Stomach smooth muscle (tissue), 2 donors: ENCODE data around the gene RTN4.

Experiments
- H3K27ac ChIP-seq: one replicate; pipeline ENCODE4 v1.7.0; 2013; ENCODE audit warnings: mild to moderate bottlenecking, low read length, inconsistent platforms
- H3K27me3 ChIP-seq, 2 donors: one replicate each; pipeline ENCODE4 v1.7.0; 2013; ENCODE audit warnings: low read length in 2 of 2; ENCODE audit not compliant: insufficient read depth in 2 of 2, control insufficient read depth in 1 of 2
- H3K36me3 ChIP-seq, 2 donors: one replicate each; pipeline ENCODE4 v1.7.0; 2013; ENCODE audit warnings: low read length in 2 of 2; ENCODE audit not compliant: control insufficient read depth in 2 of 2, insufficient read depth in 2 of 2
- H3K4me1 ChIP-seq: one replicate; pipeline ENCODE4 v1.7.0; 2013; ENCODE audit warnings: low read length; ENCODE audit not compliant: control insufficient read depth, insufficient read depth
- H3K4me3 ChIP-seq, 2 donors: one replicate each; pipeline ENCODE4 v1.7.0; 2013; ENCODE audit warnings: low read length in 2 of 2
- H3K9ac ChIP-seq, 2 donors: one replicate each; pipeline ENCODE4 v1.7.0; 2013; ENCODE audit warnings: low read length in 2 of 2, mild to moderate bottlenecking in 1 of 2
- H3K9me3 ChIP-seq, 2 donors: one replicate each; pipeline ENCODE4 v1.7.0; 2013; ENCODE audit warnings: low read length in 2 of 2; ENCODE audit not compliant: control insufficient read depth in 2 of 2
- donor health status: healthy.
- donor health status: Pancreatic carcinoma.

Gene RTN4

DNA sequence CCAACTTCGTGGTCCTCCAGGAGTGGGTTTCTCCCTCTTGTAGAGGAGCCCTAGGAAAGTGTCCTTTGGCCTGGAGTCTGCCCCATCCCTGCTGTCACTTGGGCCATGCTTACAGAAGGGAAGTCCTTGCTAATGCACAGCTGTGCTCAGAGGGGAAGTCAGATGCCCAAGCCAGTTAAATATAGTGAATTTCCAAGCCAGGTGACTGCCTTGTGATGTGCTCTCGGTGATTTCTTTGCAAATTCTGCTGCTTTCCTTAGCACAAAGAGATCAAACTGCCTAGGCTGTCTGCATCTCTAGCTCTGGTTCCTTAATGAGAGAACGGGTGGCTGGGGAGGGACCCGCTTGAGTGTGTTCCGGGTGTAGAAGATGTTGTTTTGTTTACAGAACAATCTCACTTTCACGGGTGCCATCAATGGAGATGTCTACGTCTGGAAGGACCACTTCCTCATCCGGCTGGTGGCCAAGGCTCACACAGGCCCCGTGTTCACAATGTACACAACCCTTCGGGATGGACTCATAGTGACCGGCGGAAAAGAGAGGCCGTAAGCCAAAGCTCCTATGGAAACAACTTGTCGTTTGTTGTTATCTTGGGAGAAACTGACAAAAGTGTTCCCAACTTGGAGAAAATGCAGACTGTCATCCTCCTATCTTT lies 91.4 kb downstream of the RTN4 start:
- Histone ChIP-seq H3K27me3 (no peaks in the 10 kb centered on the region), H3K9ac (no peak overlapping the region), H3K27ac (no peak overlapping the region), H3K4me1 (peaks cover 2% of the 10 kb centered on the region), H3K9me3 (no peaks in the 10 kb centered on the region), H3K36me3 (no peaks in the 10 kb centered on the region), H3K4me3 (no peak overlapping the region)

DNA sequence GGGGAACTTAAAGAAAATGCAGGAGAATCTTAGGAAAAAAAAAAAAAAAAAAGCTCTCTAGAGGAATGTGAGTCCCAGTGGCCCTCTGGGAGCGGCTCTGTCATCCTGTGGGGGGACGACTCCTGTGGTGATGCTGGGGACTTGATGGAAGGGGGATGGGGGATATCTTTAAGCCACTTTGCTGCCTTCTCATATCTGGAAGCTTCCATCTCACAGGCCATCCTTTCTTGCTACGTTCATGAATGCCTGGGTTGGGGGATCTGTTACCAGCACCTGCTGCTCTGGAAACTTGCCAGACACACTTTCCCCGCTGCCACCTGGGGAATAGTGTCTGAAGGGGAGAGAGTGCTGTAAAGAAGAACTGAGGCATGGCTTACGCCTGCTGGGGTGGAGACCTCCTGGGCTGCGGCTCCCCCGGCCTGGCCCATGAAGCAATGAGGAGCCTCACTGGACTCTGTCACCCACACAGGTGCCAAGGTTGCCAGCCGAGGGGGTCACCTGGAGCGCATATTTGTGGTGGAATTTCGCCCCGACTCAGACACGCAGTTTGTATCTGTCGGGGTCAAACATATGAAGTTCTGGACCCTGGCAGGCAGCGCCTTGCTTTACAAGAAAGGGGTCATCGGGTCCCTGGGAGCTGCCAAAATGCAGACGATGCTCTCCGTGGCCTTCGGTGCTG lies 92.8 kb downstream of the RTN4 start:
- H3K36me3 ChIP-seq = no peaks in the 10 kb centered on the region
- H3K9ac ChIP-seq = no peak overlapping the region
- no peak overlapping the region for H3K4me3 ChIP-seq
- H3K4me1 ChIP-seq = peaks cover 2% of the 10 kb centered on the region
- H3K27ac ChIP-seq = no peak overlapping the region
- no peaks in the 10 kb centered on the region for H3K9me3 ChIP-seq
- no peaks in the 10 kb centered on the region for H3K27me3 ChIP-seq

DNA sequence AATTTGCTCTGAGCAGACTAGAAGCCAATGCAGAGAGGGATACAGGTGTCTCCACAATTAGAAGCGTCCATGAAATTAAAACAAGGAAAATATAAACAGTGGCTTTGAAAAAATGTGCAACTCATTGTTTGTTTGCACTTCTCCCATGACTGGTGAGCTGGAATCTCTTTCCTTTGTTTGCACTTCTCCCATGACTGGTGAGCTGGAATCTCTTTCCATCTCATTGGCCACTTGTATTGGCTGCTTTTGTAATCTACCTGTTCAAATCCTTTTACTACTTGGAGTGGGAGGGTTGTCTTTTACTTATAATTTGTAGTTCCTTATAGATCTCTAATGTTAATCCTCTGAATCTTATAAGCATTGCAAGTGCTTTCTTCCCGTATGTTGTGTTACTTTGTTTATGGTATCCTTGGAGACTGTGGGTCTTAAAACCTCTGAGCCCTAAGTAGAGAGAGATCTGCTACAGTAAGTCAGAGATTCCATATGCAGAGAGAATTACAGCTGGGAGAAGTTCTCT lies 94.1 kb downstream of the RTN4 start:
- H3K9me3 ChIP-seq = no peaks in the 10 kb centered on the region
- H3K36me3 ChIP-seq = no peaks in the 10 kb centered on the region
- H3K27me3 ChIP-seq = no peaks in the 10 kb centered on the region
- H3K9ac ChIP-seq = no peak overlapping the region
- H3K4me1 ChIP-seq = peaks cover 2% of the 10 kb centered on the region
- no peak overlapping the region for H3K4me3 ChIP-seq
- H3K27ac ChIP-seq = no peak overlapping the region

DNA sequence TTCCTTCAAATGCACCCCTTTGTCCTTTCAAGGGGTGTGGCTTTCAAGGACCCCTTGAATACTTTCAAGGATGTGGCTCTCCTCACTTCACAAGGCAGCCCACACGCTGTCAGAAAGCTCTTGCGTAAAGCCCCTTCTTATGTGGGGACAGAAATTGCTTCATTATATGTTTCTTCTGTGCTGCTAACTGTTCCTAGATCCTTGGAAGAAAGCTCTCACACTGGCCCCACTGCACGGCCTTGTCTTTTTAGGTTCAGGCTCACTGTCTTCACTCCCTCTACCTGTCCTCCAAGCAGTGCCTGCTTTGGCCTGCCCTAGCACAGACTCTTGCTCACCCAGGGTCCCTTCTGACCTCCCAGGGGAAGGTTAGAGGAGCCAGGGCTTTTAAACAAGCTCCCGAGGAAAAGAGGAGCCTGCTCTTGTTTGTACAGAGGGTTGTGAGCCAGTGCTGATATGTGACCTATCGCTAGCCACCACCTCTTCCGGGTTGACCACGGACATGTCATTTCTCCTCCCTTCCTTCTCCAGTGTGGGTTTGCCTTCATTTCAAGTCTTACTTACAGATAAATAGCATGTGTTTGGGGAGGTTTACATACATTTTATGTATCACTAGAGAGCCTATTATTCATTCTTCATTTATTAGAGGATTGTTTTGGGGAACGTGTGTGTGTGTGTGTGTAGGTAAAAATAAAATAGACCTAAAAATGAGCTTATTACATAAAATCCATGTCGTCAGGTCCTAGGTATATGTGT lies 94.7 kb downstream of the RTN4 start:
- H3K4me3 ChIP-seq = no peak overlapping the region
- H3K9me3 ChIP-seq = no peaks in the 10 kb centered on the region
- H3K36me3 ChIP-seq = no peaks in the 10 kb centered on the region
- H3K9ac ChIP-seq = no peak overlapping the region
- H3K27ac ChIP-seq = no peak overlapping the region
- peaks cover 2% of the 10 kb centered on the region for H3K4me1 ChIP-seq
- H3K27me3 ChIP-seq = no peaks in the 10 kb centered on the region

DNA sequence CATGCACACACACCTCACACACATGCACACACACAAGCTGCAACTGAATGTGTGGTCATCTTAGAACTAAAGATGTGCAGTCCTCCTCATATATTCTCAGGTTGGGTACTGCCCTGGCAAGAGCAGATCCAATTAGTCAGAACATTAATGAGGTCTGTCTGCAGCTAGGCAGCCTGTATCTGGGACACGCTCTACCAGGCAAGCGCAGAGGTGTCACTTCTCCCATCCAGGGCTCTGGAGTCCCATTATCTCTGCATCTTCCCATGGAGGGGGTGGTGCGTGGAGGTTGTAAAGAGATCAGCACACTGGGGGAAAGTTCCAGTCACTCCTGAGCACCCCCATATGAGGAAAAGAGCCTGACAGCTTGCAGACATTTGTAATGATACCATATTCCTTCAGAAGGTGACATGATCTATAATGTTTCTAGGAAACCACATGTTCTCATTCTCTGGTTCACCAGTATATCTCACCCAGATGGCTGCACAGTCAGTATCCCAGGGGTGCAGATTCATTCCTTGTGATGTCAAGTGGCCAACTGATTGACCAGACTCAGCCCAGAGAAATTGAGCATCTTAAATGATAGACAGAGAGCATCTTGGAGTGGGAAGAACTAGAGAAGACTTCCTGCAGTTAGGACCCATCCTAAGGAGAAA lies 95.4 kb downstream of the RTN4 start:
- Histone ChIP-seq H3K9me3 (no peaks in the 10 kb centered on the region), H3K4me3 (no peak overlapping the region), H3K36me3 (no peaks in the 10 kb centered on the region), H3K27me3 (no peaks in the 10 kb centered on the region), H3K9ac (no peak overlapping the region), H3K27ac (no peak overlapping the region), H3K4me1 (no peaks in the 10 kb centered on the region)

DNA sequence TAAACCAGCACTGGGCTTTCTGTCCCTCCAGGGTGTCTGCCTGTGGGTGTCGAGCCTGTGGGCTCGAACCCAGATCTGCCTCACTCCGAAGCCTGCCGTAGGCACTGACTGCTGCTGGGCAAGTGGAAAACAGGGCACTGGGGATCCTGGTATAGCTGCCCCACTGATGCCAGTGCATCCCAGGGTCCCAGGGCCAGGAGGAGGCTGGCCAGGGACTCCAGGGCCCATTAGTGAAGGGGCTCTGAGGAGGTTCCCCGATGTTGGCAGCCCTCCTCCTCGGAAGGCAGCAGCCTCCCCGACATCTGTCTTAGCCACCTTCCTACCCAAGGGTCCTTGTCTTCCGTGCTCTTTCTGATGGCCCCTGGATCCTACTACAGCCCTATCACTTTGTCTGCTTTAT lies 96.1 kb downstream of the RTN4 start:
- no peaks in the 10 kb centered on the region for H3K27me3 ChIP-seq
- H3K9ac ChIP-seq = no peak overlapping the region
- H3K36me3 ChIP-seq = no peaks in the 10 kb centered on the region
- no peaks in the 10 kb centered on the region for H3K9me3 ChIP-seq
- H3K4me1 ChIP-seq = no peaks in the 10 kb centered on the region
- H3K27ac ChIP-seq = no peak overlapping the region
- H3K4me3 ChIP-seq = no peak overlapping the region

DNA sequence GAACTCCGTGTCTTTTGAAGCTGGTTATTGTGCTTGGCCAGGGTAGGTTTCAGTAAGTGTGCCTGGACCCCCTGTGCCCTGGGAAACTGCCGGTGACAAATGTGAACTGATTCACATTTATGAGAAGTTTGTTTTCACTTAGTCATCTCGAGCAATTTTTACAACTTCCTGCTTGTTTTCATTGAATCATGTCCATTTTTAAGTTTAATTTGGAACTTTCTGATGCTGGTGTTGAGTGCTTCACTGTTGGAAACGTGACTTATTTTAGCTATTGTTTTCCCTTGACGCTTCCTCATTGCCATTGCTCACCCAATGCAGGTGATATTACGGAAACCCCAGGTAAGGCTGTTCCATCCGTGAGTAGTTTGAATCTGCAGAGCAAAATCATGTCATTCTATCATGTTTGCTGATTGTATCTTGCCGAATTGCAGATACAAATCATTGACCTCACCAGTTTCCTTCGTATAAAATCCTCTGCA lies 97.2 kb downstream of the RTN4 start:
- Histone ChIP-seq H3K4me1 (no peaks in the 10 kb centered on the region), H3K27me3 (no peaks in the 10 kb centered on the region), H3K9me3 (no peaks in the 10 kb centered on the region), H3K27ac (no peak overlapping the region), H3K36me3 (no peaks in the 10 kb centered on the region), H3K9ac (no peak overlapping the region), H3K4me3 (no peak overlapping the region)

DNA sequence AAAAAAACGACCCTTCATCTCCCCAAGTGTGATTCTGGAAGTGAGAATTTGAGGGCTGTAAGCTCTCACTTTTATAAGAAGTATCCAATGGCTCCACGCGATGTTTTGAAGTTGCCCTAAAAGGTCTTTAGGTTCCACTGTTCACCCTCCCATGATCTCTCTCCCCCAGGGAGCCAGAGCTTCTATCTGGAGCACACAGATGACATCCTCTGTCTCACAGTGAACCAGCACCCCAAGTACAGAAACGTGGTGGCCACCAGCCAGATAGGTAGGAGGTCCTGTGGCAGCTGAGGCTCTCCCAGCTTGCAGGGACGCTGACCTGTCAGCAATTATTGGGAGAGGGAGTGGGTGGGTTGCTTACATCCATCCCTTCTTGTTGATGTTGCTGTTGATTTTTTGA lies 97.8 kb downstream of the RTN4 start:
- Histone ChIP-seq H3K9me3 (no peaks in the 10 kb centered on the region), H3K27ac (no peak overlapping the region), H3K4me1 (no peaks in the 10 kb centered on the region), H3K4me3 (no peak overlapping the region), H3K9ac (no peak overlapping the region), H3K36me3 (no peaks in the 10 kb centered on the region), H3K27me3 (no peaks in the 10 kb centered on the region)

DNA sequence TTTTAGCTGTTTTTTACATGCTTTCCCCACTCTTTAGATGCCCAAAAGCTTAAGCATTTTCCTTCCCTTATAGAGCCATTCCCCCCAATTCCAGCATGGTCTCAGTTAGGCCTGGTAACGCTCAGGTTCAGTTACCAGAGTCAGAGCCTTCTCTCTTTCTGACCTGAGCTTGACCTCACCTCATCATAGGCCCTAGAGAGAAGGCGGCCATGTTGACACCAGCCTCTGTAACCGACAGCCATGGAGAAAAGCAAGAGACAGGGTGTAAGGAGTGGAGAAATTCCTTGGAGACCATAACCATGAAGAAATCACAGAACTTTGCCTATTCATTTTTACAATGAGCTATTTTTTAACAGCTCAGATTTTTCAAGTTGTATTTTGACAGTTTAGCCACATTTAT lies 99.4 kb downstream of the RTN4 start:
- Histone ChIP-seq H3K27me3 (no peaks in the 10 kb centered on the region), H3K36me3 (no peaks in the 10 kb centered on the region), H3K4me3 (no peak overlapping the region), H3K9ac (no peak overlapping the region), H3K4me1 (peaks cover 4% of the 10 kb centered on the region), H3K27ac (no peak overlapping the region), H3K9me3 (no peaks in the 10 kb centered on the region)

DNA sequence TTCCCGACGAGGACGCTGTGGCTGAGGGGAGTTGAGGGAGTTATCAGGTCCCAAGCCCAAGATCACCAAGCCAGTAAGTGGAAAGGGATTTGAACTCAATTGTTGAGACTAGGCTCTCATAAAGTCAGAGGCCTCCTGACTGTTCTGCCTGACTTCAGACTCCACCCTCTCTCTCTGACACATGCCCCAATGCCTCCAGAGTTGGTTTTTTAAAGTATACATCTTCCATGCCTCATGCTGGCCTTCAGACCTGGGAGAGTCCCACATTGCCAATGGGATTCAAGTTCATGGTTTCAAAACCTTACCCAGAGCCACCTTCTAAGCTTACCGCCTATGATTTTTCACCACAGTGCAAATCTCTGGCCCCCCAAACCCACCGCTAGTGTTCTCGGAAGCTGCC lies 100.8 kb downstream of the RTN4 start:
- no peaks in the 10 kb centered on the region for H3K27me3 ChIP-seq
- no peak overlapping the region for H3K4me3 ChIP-seq
- H3K4me1 ChIP-seq = peaks cover 9% of the 10 kb centered on the region
- no peak overlapping the region for H3K27ac ChIP-seq
- H3K9me3 ChIP-seq = no peaks in the 10 kb centered on the region
- H3K9ac ChIP-seq = no peak overlapping the region
- no peaks in the 10 kb centered on the region for H3K36me3 ChIP-seq
